Astrocyte (in vitro differentiated cells and primary cell): ENCODE data around the gene RPS6KA1. TPM values are rescaled to one million over a fixed set of nuclear protein-coding genes. Genes with fewer than 3 reads are reported as not detected.

ENCODE experiments used
- DNase-seq: peaks from one replicate; pipeline ENCODE4 v3.0.0-alpha.2; 2010; ENCODE audit warnings: low read depth
- FAIRE-seq: peaks from 2 replicates; lab custom pipeline; 2011; peaks lifted over from hg19 to GRCh38; lab: Jason Lieb, UNC
- H2AFZ ChIP-seq: 2 replicates; pipeline ENCODE4 v1.6.0; 2012; ENCODE audit warnings: low read depth, low read length, inconsistent platforms
- H3K27ac ChIP-seq: 2 replicates; pipeline ENCODE4 v1.5.1; 2011; ENCODE audit warnings: low read depth, low read length, inconsistent platforms
- H3K27me3 ChIP-seq: 2 replicates; pipeline ENCODE4 v1.6.0; 2011; ENCODE audit warnings: low read length, inconsistent platforms; ENCODE audit not compliant: insufficient read depth
- H3K36me3 ChIP-seq: 2 replicates; pipeline ENCODE4 v1.5.1; 2011; ENCODE audit warnings: low read length, inconsistent platforms; ENCODE audit not compliant: insufficient read depth
- H3K4me1 ChIP-seq: 2 replicates; pipeline ENCODE4 v1.5.1; 2011; ENCODE audit warnings: low read length, inconsistent platforms; ENCODE audit not compliant: insufficient read depth
- H3K4me2 ChIP-seq: 2 replicates; pipeline ENCODE4 v1.6.0; 2012; ENCODE audit warnings: low read length, inconsistent platforms
- H3K4me3 ChIP-seq: 2 replicates; pipeline ENCODE4 v1.5.1; 2011; ENCODE audit warnings: low read depth, mild to moderate bottlenecking, low read length, inconsistent platforms; ENCODE audit not compliant: insufficient read depth
- H3K79me2 ChIP-seq: 2 replicates; pipeline ENCODE4 v1.6.0; 2012; ENCODE audit warnings: mild to moderate bottlenecking, low read length, inconsistent platforms; ENCODE audit not compliant: insufficient read depth
- H3K9ac ChIP-seq: 2 replicates; pipeline ENCODE4 v1.6.0; 2012; ENCODE audit warnings: mild to moderate bottlenecking, low read length, inconsistent platforms
- H3K9me3 ChIP-seq: 2 replicates; pipeline ENCODE4 v1.5.1; 2012; ENCODE audit warnings: low read depth, mild to moderate bottlenecking, low read length, inconsistent platforms; ENCODE audit not compliant: insufficient read depth
- H4K20me1 ChIP-seq: 2 replicates; pipeline ENCODE4 v1.6.0; 2012; ENCODE audit warnings: low read length, inconsistent platforms; ENCODE audit not compliant: insufficient read depth
- H3K27ac Mint-ChIP-seq: one replicate; pipeline ENCODE4 v1.8.0; 2021; ENCODE audit warnings: mild to moderate bottlenecking, mixed read lengths; ENCODE audit not compliant: unreplicated experiment
- H3K27me3 Mint-ChIP-seq: one replicate; pipeline ENCODE4 v1.8.0; 2021; ENCODE audit warnings: low read depth, mixed read lengths; ENCODE audit not compliant: unreplicated experiment
- H3K36me3 Mint-ChIP-seq: one replicate; pipeline ENCODE4 v1.8.0; 2021; ENCODE audit warnings: low read depth, mixed read lengths; ENCODE audit not compliant: unreplicated experiment
- H3K4me1 Mint-ChIP-seq: one replicate; pipeline ENCODE4 v1.8.0; 2021; ENCODE audit warnings: low read depth, mixed read lengths; ENCODE audit not compliant: unreplicated experiment
- H3K4me3 Mint-ChIP-seq: one replicate; pipeline ENCODE4 v1.8.0; 2021; ENCODE audit warnings: mild to moderate bottlenecking, moderate library complexity, mixed read lengths; ENCODE audit not compliant: unreplicated experiment
- H3K9me3 Mint-ChIP-seq: one replicate; pipeline ENCODE4 v1.8.0; 2021; ENCODE audit warnings: mild to moderate bottlenecking, mixed read lengths; ENCODE audit not compliant: unreplicated experiment
- CTCF ChIP-seq: IDR thresholded peaks from 2 replicates; pipeline ENCODE4 v1.5.1; 2011; ENCODE audit warnings: low read depth, mild to moderate bottlenecking, inconsistent platforms, low read length, moderate library complexity; ENCODE audit not compliant: insufficient read depth
- EZH2 ChIP-seq: IDR thresholded peaks from 2 replicates; pipeline ENCODE4 v1.6.1; 2012; ENCODE audit warnings: mild to moderate bottlenecking, low read length, inconsistent platforms; ENCODE audit not compliant: insufficient read depth
- total RNA-seq: library from RNA; stranded (reverse); gene quantifications from 2 replicates; pipeline ENCODE4 v1.2.1, GENCODE V29; 2021

RPS6KA1 gene
- total RNA-seq, 1 donor from 2014 or later: 11.8 TPM

- Histone ChIP-seq H3K36me3 (no peaks in the 10 kb centered on the region), H3K9me3 (no peaks in the 10 kb centered on the region), H3K9ac (no peak overlapping the region), H3K27ac (no peak overlapping the region), H2AFZ (no peak overlapping the region), H3K79me2 (no peaks in the 10 kb centered on the region), H3K27me3 (peaks cover 24% of the 10 kb centered on the region), H3K4me1 (no peaks in the 10 kb centered on the region), H3K4me2 (no peak overlapping the region), H3K4me3 (no peak overlapping the region), H4K20me1 (no peaks in the 10 kb centered on the region)
- FAIRE-seq (no peak), DNase-seq (no peak)
- no peaks in the 10 kb centered on the region for H3K36me3 Mint-ChIP-seq
- no peak overlapping the region for H3K27ac Mint-ChIP-seq
- H3K27me3 Mint-ChIP-seq: peaks cover 30% of the 10 kb centered on the region
- TF ChIP-seq EZH2 (no peak), CTCF (no peak)
- no peaks in the 10 kb centered on the region for H3K9me3 Mint-ChIP-seq
- H3K4me3 Mint-ChIP-seq: no peak overlapping the region
- H3K4me1 Mint-ChIP-seq: no peaks in the 10 kb centered on the region
Observed at GRCh38 chr1:26522073-26522472, 7.5 kb upstream of the RPS6KA1 start.

- Mint-ChIP-seq H3K4me1 (peaks cover 2% of the 10 kb centered on the region), H3K36me3 (peaks cover 2% of the 10 kb centered on the region), H3K27ac (peak overlapping the region; percentile 72), H3K4me3 (no peak overlapping the region), H3K27me3 (peaks cover 29% of the 10 kb centered on the region), H3K9me3 (no peaks in the 10 kb centered on the region)
- no peaks in the 10 kb centered on the region for H3K36me3 ChIP-seq
- FAIRE-seq (no peak), DNase-seq (no peak)
- no peak overlapping the region for H3K4me3 ChIP-seq
- no peak overlapping the region for H2AFZ ChIP-seq
- H3K4me1 ChIP-seq: peaks cover under 1% of the 10 kb centered on the region
- no peak overlapping the region for H3K4me2 ChIP-seq
- H3K9me3 ChIP-seq: no peaks in the 10 kb centered on the region
- H3K27ac ChIP-seq: no peak overlapping the region
- no peak overlapping the region for H3K9ac ChIP-seq
- H4K20me1 ChIP-seq: no peaks in the 10 kb centered on the region
- peaks cover 18% of the 10 kb centered on the region for H3K27me3 ChIP-seq
- TF ChIP-seq CTCF: no peak
- no peak for TF ChIP-seq EZH2
- H3K79me2 ChIP-seq: no peaks in the 10 kb centered on the region
Observed at GRCh38 chr1:26524181-26524580, 5.4 kb upstream of the RPS6KA1 start.

GRCh38 chr1:26526287-26526686 lies 3.3 kb upstream of the RPS6KA1 start:
- no peak overlapping the region for H3K4me2 ChIP-seq
- FAIRE-seq (no peak), DNase-seq (no peak)
- H3K9me3 Mint-ChIP-seq: no peaks in the 10 kb centered on the region
- H3K4me3 Mint-ChIP-seq: no peak overlapping the region
- H3K27ac Mint-ChIP-seq: no peak overlapping the region
- H3K9ac ChIP-seq: no peak overlapping the region
- peaks cover 14% of the 10 kb centered on the region for H3K27me3 ChIP-seq
- H3K27ac ChIP-seq: no peak overlapping the region
- peaks cover 23% of the 10 kb centered on the region for H3K27me3 Mint-ChIP-seq
- H3K4me1 ChIP-seq: peaks cover 13% of the 10 kb centered on the region
- H3K4me3 ChIP-seq: no peak overlapping the region
- H3K79me2 ChIP-seq: no peaks in the 10 kb centered on the region
- peaks cover 3% of the 10 kb centered on the region for H3K36me3 Mint-ChIP-seq
- H4K20me1 ChIP-seq: no peaks in the 10 kb centered on the region
- TF ChIP-seq EZH2 (no peak), CTCF (no peak)
- H2AFZ ChIP-seq: no peak overlapping the region
- no peaks in the 10 kb centered on the region for H3K9me3 ChIP-seq
- no peaks in the 10 kb centered on the region for H3K36me3 ChIP-seq
- H3K4me1 Mint-ChIP-seq: peaks cover 3% of the 10 kb centered on the region
